Immature natural killer cell (primary cell): Measurements from ENCODE around the gene MIGA2. TPM values are rescaled to one million over a fixed set of nuclear protein-coding genes. Genes with fewer than 3 reads are reported as not detected.

Experiments
- DNase-seq, 3 donors: peaks; one replicate each; pipeline ENCODE4 v3.0.0; 2022; ENCODE audit warnings: mixed read lengths in 1 of 3
- H3K27ac Mint-ChIP-seq, 6 donors: one replicate each; pipeline ENCODE4 v1.8.0; 2020; ENCODE audit warnings: mixed read lengths in 6 of 6, mild to moderate bottlenecking in 5 of 6, inconsistent platforms in 4 of 6, moderate library complexity in 3 of 6
- H3K27me3 Mint-ChIP-seq, 3 donors: one replicate each; pipeline ENCODE4 v1.8.0; 2020 to 2021; ENCODE audit warnings: low read depth in 3 of 3, mild to moderate bottlenecking in 3 of 3, mixed read lengths in 3 of 3, moderate library complexity in 3 of 3, inconsistent platforms in 1 of 3
- H3K36me3 Mint-ChIP-seq, 3 donors: one replicate each; pipeline ENCODE4 v1.8.0; 2020; ENCODE audit warnings: mixed read lengths in 3 of 3, inconsistent platforms in 2 of 3, mild to moderate bottlenecking in 2 of 3
- H3K4me1 Mint-ChIP-seq, 2 donors: one replicate each; pipeline ENCODE4 v1.8.0; 2020; ENCODE audit warnings: inconsistent platforms in 2 of 2, mild to moderate bottlenecking in 2 of 2, mixed read lengths in 2 of 2, moderate library complexity in 1 of 2
- H3K4me3 Mint-ChIP-seq, 5 donors: one replicate each; pipeline ENCODE4 v1.8.0; 2020; ENCODE audit warnings: mild to moderate bottlenecking in 5 of 5, mixed read lengths in 5 of 5, inconsistent platforms in 3 of 5, moderate library complexity in 3 of 5
- H3K9me3 Mint-ChIP-seq, 6 donors: one replicate each; pipeline ENCODE4 v1.8.0; 2020; ENCODE audit warnings: mild to moderate bottlenecking in 6 of 6, mixed read lengths in 6 of 6, inconsistent platforms in 4 of 6, moderate library complexity in 3 of 6
- polyA plus RNA-seq, 3 donors: library from polyadenylated mRNA; unstranded; fragments of 300-500 nt; fragmentation: Illumina TruSeq; gene quantifications; one replicate each; pipeline ENCODE4 v1.2.3, GENCODE V29; 2021

MIGA2 gene
- polyA plus RNA-seq, 3 donors from 2014 or later, result 4.8 to 9.1 (median 6.9) TPM

DNA sequence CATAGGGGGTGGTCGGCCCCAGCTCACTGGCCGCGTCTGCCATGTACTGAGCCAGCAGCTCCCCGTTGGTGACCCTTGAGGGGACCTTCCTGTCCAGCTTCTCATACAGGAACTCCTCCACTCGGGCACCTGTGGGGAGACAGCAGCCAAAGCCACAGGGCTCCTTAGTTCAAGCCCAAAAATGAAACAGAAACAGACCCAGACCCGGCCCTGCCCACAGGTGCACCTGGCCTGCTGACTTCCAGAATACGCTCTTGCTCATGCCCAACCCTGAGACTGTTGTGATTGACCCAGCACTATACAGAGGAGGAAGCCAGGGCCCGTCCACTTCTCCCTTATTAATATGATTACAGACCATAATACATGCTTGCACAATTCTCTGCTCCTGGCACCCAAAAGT is 15.3 kb upstream of the MIGA2 start:
- no peak for DNase-seq
- Mint-ChIP-seq H3K9me3 (no peaks in the 10 kb centered on the region), H3K4me3 (no peak overlapping the region), H3K27me3 (peaks cover 0 to 2% (median 0%) of the 10 kb centered on the region in 3 donors), H3K4me1 (peaks cover 6 to 7% of the 10 kb centered on the region in 2 donors), H3K36me3 (peaks cover 0 to 4% (median 0%) of the 10 kb centered on the region in 3 donors), H3K27ac (peak overlapping the region in 2 of 6 donors; percentile 3 to 45)

DNA sequence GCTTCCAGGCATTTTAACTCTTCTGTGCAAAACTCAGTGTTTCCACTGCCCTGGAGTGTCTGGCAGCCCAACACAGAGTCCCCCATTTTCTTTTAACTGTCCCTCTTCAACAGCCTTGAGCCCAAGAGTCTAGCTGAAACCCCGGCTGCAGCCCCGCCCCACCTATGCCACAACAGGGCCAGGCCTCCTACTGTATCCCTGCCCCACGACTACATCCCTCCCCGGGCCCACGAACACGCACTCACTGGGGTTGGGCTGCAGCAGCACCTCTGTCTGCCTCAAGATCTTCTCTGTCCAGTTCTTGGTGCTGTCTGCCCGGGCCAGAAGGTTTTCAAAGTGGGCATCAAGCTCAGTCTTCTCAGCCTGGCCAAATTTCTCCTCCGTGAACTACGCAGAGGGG is 14.4 kb upstream of the MIGA2 start:
- Mint-ChIP-seq H3K4me3 (no peak overlapping the region), H3K4me1 (peaks cover 11 to 13% of the 10 kb centered on the region in 2 donors), H3K27ac (no peak overlapping the region), H3K36me3 (peaks cover 0 to 4% (median 0%) of the 10 kb centered on the region in 3 donors), H3K9me3 (no peaks in the 10 kb centered on the region), H3K27me3 (peaks cover 0 to 2% (median 0%) of the 10 kb centered on the region in 3 donors)
- no peak for DNase-seq

DNA sequence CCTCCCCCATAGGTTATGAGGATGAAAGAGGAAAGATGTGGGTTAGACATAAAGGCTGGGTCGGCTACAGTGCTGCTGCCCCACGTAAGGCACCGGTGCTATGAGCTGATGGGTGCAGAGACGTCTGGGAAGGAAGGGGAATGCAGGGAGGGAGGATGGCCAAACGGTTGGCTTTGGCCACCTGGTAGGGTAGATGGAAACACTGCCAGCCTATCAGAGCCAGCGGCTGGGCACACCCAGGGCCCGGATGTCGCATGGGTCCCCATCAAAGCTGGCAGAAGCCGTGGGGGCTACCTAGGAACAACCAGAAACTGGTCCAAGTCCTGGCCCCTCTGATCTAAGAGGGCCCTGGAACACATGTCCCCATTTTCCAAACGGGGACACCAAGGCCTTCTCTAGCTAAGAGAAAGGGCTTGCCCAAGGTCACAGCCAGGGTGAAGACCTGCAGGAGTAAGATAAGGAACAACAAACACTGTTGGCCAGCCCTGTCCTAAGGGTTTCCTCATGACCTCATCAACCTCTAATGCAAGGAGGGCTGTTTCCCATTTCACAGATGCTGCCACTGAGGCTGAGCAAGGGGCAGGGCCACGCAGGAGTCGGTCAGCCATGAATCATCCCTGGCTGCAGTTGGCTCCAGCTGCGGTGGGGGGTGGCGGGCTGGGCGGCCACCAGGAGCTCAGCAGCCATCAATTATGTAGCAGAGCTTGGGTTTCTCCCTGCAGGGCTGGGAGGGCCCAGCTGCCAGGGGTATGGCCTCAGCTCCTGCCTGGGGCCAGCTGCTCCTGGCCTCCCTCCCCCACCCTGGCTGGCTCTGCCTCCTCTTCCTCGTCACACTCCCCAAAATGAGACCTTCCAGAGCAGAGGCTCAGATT is 13.2 kb upstream of the MIGA2 start:
- H3K4me1 Mint-ChIP-seq, result peaks cover 17 to 18% of the 10 kb centered on the region in 2 donors
- no peaks in the 10 kb centered on the region for H3K9me3 Mint-ChIP-seq
- H3K27me3 Mint-ChIP-seq, result no peaks in the 10 kb centered on the region
- H3K4me3 Mint-ChIP-seq, result no peak overlapping the region
- no peak overlapping the region for H3K27ac Mint-ChIP-seq
- DNase-seq, result no peak
- H3K36me3 Mint-ChIP-seq, result peaks cover 0 to 4% (median 0%) of the 10 kb centered on the region in 3 donors

DNA sequence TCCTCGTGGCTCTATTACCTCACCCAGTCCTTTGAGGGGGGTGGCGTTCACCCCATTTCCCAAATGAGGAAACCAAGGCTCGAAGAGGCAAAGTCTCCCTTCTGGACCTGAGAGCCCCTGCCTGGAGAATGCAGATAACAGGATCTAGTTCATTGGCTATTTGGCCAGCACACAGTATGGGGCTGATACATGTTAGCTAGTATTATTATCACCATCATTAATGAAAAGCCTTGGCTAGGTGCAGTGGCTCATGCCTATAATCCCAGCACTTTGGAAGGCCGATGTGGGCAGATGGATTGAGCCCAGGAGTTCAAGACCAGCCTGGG is 12.6 kb upstream of the MIGA2 start:
- H3K36me3 Mint-ChIP-seq, result peaks cover 0 to 2% (median 0%) of the 10 kb centered on the region in 3 donors
- no peaks in the 10 kb centered on the region for H3K27me3 Mint-ChIP-seq
- no peaks in the 10 kb centered on the region for H3K9me3 Mint-ChIP-seq
- no peak overlapping the region for H3K27ac Mint-ChIP-seq
- H3K4me1 Mint-ChIP-seq, result peaks cover 17 to 18% of the 10 kb centered on the region in 2 donors
- no peak overlapping the region for H3K4me3 Mint-ChIP-seq
- DNase-seq, result no peak

DNA sequence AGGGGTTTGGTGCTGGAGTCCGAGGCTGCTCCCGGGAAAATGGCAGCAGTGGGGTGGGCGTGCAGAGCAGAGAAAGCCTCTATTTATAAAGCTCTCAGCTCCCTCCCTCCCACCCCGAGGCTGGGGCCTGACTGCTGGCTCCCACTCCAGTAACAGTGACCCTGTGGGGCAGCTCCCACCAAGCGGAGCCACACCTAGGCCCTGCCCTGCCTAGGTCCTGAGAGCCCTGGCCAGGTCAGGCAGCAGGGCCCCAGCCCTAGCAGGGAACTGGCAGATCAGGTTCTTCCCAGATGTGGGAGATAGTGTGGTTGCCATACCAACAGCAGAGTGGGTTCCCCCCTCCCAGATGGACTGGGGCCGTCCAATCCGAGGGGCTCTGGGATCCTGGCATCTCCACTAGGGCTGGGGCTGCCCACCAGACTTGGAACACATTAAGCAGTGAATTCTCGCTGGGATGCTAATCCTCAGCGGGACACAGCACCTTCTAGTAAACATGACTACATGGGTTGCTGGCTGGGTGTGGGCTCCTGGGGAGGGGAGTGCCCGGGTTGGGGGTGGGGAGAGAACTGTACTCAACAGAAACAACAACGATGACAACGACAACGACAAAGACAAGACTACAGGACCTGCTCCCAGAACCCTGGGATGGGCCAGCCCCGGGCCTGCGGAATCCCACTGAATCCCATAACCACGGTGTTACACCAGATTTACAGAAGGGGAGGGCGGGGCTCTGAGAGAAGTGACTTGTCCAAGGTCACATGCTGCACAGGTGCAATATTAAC is 9.8 kb upstream of the MIGA2 start:
- Mint-ChIP-seq H3K4me3 (peak overlapping the region; percentile 79 to 86 (median 83)), H3K27me3 (peaks cover 0 to 1% (median 0%) of the 10 kb centered on the region in 3 donors), H3K9me3 (no peaks in the 10 kb centered on the region), H3K4me1 (peaks cover 17 to 18% of the 10 kb centered on the region in 2 donors), H3K27ac (peak overlapping the region in 2 of 6 donors; percentile 16 to 67), H3K36me3 (no peaks in the 10 kb centered on the region)
- no peak for DNase-seq

DNA sequence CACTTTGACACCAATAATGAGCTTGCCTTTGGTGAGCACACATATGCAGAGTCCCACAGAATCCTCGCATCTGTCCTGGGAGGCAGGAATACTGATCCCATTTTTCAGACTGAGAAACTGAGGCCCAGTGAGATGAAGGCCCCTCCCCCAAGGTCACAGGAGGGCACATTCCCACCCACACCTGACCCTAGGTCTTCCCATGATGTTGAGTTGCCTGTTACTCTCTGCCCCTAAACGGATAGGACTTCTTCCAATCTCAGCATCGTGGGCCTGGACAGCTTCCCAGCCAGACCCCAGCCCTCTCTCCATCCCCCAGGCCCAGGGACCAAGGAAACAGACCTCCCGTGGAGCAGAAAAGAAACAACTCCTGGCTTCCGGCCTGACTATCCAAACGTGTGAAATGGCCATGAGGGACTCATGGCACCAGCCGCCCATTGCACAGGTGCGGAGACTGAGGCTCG is 9.2 kb upstream of the MIGA2 start:
- Mint-ChIP-seq H3K9me3 (no peaks in the 10 kb centered on the region), H3K4me3 (peak overlapping the region; percentile 79 to 86 (median 83)), H3K4me1 (peaks cover 12 to 15% of the 10 kb centered on the region in 2 donors), H3K27ac (peak overlapping the region in 5 of 6 donors; percentile 62 to 92 (median 80)), H3K36me3 (no peaks in the 10 kb centered on the region), H3K27me3 (peaks cover 0 to 1% (median 0%) of the 10 kb centered on the region in 3 donors)
- DNase-seq, result no peak

DNA sequence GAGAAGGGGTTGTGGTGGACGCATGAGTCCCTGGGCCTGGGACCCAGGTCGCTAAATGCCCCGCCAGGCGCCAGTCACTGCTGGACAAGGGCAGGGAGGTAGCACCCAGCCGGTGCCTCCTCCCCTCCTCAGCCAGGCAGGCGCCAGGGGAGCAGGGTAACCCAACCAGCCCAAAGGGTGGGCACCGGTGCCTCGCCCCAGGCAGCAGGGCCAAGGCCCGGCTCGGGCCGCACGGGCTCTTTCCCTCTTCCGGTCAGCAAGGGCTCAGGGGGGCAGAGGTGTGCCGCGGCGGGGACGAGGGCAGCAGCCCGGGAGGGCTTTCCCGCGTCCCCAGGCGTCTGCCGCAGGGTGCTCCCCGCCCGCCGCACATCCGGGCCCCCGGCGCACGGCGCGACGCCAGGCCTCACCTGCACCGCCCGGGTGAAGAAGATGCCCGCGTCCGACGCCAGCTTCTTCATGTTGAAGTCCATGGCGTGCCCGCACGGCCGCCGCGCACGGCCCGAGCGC is 8.7 kb upstream of the MIGA2 start:
- Mint-ChIP-seq H3K4me1 (peaks cover 11 to 15% of the 10 kb centered on the region in 2 donors), H3K27ac (peak overlapping the region in 4 of 6 donors; percentile 62 to 92 (median 74)), H3K4me3 (peak overlapping the region; percentile 79 to 86 (median 83)), H3K36me3 (no peaks in the 10 kb centered on the region), H3K27me3 (peaks cover 0 to 1% (median 0%) of the 10 kb centered on the region in 3 donors), H3K9me3 (no peaks in the 10 kb centered on the region)
- peak in 1 of 3 donors; percentile 80 for DNase-seq

DNA sequence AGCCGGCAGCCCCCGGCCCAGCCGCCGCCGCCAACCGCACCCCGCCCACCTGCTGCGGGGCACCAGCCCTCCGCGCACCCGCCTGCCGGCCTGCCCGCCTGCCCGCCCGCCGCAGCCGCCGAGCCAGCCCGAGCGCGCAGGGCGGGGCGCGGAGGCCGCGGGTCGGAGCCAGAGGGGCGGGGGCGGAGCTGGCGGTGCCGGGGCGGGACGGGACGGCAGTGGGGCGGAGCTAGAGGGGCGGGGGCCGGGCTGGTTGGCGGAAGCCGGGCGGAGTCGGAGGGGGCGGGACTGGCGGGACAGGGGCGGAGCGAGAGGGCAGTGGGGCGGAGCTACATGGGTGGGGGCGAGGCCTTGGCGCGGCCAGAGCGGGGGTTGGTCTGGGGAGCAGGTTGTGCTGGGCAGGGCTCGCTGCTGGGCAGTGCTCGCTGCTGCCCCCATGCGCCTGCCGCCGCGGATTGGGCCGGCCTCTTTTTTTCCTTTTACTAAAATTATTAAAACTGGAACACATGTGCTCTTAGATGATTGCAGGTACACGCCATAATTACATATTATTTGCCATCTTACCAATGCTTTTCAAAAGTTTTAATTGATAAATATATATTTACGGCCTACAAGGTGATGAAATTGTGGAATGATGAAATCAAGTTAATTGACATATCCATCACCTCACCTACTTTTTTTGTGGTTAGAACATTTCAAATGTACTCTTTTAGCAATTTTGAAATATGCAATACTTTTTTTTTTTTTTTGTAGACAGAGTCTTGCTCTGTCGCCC is 8.0 kb upstream of the MIGA2 start, which contains the start of gene SH3GLB2:
Gene SH3GLB2 (minus strand): TSS at position 140 of the 775 bp plus-strand sequence. CDS start 177 bp downstream, outside the sequence.
- DNase-seq, result peak; percentile 90 to 93 (median 93)
- H3K9me3 Mint-ChIP-seq, result no peaks in the 10 kb centered on the region
- H3K27me3 Mint-ChIP-seq, result peaks cover 0 to 1% (median 0%) of the 10 kb centered on the region in 3 donors
- peak within 1 kb of the TSS in 5 of 6 donors; percentile 62 to 92 (median 80) for H3K27ac Mint-ChIP-seq
- H3K36me3 Mint-ChIP-seq, result no peaks in the 10 kb centered on the region
- peaks cover 11 to 15% of the 10 kb centered on the region in 2 donors for H3K4me1 Mint-ChIP-seq
- H3K4me3 Mint-ChIP-seq, result peak within 1 kb of the TSS; percentile 79 to 86 (median 83)

DNA sequence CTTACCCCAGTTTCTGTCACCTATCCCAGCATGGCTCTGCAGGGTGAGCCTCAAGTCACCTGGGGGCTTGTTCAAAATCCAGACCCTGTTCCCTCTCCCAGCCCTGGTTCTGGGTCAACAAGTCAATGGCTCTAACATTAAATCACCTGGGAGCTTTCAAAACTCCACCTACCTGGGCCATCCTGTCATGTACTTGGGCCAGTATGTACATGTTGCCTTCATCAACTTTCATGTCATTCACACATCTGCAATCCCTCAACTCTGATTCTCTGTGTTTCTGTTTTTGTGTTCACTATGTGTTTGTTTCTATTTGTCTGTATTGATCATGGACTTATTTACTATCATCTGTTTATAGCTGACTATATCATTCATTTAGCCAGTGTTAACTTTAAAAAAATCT is 6.2 kb upstream of the MIGA2 start:
- Mint-ChIP-seq H3K27ac (peak overlapping the region in 1 of 6 donors; percentile 82), H3K27me3 (peaks cover 0 to 1% (median 0%) of the 10 kb centered on the region in 3 donors), H3K9me3 (no peaks in the 10 kb centered on the region), H3K4me1 (peaks cover 11 to 15% of the 10 kb centered on the region in 2 donors), H3K36me3 (no peaks in the 10 kb centered on the region), H3K4me3 (peak overlapping the region in 3 of 5 donors; percentile 12 to 32 (median 14))
- DNase-seq, result no peak

DNA sequence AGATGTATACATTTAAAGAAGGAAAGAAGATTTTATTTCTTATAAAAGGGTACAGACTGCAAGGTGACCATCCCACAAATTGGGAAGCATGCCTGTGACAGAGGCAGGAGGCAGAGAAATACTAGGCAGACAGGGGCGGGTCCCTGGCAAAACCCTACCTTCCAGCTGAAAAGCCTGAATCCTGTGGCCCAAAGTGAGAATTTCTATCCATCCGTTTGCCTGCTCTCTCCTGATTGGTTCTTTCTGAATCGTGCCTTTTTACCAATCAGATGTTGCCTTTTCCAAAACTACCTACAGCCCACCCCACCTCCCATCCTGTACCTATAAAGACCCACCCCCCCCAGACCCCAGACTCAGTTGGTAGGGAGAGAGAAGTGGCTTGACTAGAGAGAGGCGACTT is 4.9 kb upstream of the MIGA2 start:
- no peaks in the 10 kb centered on the region for H3K9me3 Mint-ChIP-seq
- peaks cover 19 to 20% of the 10 kb centered on the region in 2 donors for H3K4me1 Mint-ChIP-seq
- H3K27ac Mint-ChIP-seq, result no peak overlapping the region
- peaks cover 3 to 5% (median 4%) of the 10 kb centered on the region in 3 donors for H3K27me3 Mint-ChIP-seq
- no peak for DNase-seq
- no peaks in the 10 kb centered on the region for H3K36me3 Mint-ChIP-seq
- H3K4me3 Mint-ChIP-seq, result no peak overlapping the region

DNA sequence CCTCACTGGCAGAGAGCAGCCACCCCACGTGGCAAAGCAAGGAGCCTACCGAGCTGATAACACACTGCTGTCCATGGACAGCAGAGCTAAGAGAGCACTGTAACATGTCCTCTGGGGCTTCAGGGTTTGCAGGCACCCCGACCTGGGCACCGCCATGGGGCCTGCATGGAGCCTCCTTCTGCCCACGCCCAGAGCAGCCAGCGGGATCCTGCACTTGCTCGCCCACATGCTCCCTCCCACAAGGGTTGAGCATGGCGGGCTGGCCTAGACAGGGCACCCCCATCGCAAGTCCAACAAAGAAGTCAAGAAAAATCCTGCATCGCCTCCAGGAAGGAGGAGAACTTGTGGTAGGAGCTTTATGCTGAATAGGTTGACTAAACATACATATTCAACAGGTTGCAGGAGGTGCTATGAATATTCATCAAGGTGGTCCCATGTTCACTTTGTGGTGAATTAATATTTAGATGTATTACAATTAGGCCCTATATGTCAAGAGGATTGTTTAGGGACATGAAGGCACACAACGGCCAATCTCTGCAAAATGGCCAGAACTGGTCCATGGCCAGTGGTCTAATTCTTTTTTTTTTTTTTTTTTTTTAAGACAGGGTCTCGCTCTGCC is 3.8 kb upstream of the MIGA2 start:
- H3K36me3 Mint-ChIP-seq, result no peaks in the 10 kb centered on the region
- no peak overlapping the region for H3K4me3 Mint-ChIP-seq
- H3K27ac Mint-ChIP-seq, result no peak overlapping the region
- H3K9me3 Mint-ChIP-seq, result no peaks in the 10 kb centered on the region
- peaks cover 3 to 7% (median 5%) of the 10 kb centered on the region in 3 donors for H3K27me3 Mint-ChIP-seq
- peaks cover 20 to 21% of the 10 kb centered on the region in 2 donors for H3K4me1 Mint-ChIP-seq
- no peak for DNase-seq

DNA sequence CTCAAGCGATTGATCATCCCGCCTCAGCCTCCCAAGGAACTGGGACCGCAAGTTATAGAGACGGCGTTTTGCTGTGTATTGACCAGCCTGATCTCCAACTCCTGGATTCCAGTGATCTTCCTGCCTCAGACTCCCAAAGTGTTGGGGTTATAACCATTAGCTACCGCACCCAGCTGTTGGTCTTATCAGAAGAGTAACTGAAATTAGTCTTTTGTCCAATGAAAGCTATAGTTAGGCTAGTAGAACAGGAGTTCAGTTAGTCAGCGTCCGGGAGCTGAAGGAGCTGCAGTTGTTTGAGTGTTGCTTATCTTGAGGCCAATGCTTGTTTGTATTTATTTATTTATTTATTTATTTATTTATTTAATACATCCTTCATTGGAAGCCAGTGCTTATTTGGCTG is 3.2 kb upstream of the MIGA2 start:
- Mint-ChIP-seq H3K36me3 (no peaks in the 10 kb centered on the region), H3K27ac (no peak overlapping the region), H3K4me3 (no peak overlapping the region), H3K9me3 (no peaks in the 10 kb centered on the region), H3K27me3 (peaks cover 3 to 7% (median 5%) of the 10 kb centered on the region in 3 donors), H3K4me1 (peaks cover 25 to 27% of the 10 kb centered on the region in 2 donors)
- no peak for DNase-seq
